Measurements from ENCODE around the gene F2RL3. TPM values are rescaled to one million over a fixed set of nuclear protein-coding genes. Genes with fewer than 3 reads are reported as not detected.

F2RL3 gene
- total and polyA plus RNA-seq, 2 of the 8 experiments (the other 6 are each of a cell fraction or from before 2014, with no cell fraction given), result not detected

DNA sequence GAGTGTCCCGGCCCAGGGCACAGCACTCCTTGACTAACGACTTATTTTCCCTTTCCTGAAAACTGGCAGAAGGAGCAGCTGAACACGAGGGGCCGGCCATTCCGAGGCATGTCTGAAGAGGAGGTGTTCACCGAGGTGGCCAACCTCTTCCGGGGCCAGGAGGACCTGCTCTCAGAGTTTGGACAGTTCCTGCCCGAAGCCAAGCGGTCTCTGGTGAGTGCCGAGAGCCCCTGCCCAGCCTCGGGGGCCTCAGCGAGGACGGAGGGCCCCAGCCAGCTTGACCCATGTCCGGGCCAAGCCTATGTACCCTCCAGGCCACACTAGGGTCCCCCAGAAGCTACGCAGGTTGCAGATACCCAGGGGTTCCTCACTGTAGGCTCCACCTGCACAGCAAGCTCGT lies 41.9 kb upstream of the F2RL3 start:
- H3K36me3 ChIP-seq (ENCODE audit: control insufficient read depth in 2 of 4, insufficient read depth in 4 of 4, low read length in 3 of 4), result peaks cover 28 to 83% (median 51%) of the 10 kb centered on the region in 4 experiments
- H3K79me1 ChIP-seq (ENCODE audit: low read depth, low read length), result peaks cover 3% of the 10 kb centered on the region; the same call in 1 of the 2 replicates
- DNase-seq (ENCODE audit: low read depth in 1 of 2, low spot score in 2 of 2), result no peak
- no peak overlapping the region for H2BK5ac ChIP-seq (ENCODE audit: low read depth, low read length)
- H3K4me1 ChIP-seq (replicated peaks in 1 of 4; ENCODE audit: control insufficient read depth in 3 of 4, insufficient read depth in 4 of 4, low read length in 3 of 4), result peaks cover 0 to 2% (median under 1%) of the 10 kb centered on the region in 4 experiments; a peak in 2 of 7 replicates
- ChIA-PET POLR2A (ENCODE audit: partially characterized antibody) (interaction anchor here (0.8 to 1.3 kb wide), 2 partner anchors 9 to 11 kb away, joined by 3 read pairs; no protein-coding TSS in a partner anchor), CTCF (ENCODE audit: partially characterized antibody) (no interaction called here)
- no peak overlapping the region for H2BK12ac ChIP-seq (ENCODE audit: low read depth, low read length)
- H3K56ac ChIP-seq (replicated peaks; ENCODE audit: insufficient read length, low read depth, low read length), result no peak overlapping the region
- H2AK5ac ChIP-seq (ENCODE audit: low read depth, low read length), result no peak overlapping the region
- peaks cover 4 to 14% of the 10 kb centered on the region in 2 experiments for H4K20me1 ChIP-seq (replicated peaks in 1 of 2; ENCODE audit: control insufficient read depth in 1 of 2, insufficient read depth in 2 of 2, low read length in 2 of 2)
- H3K79me2 ChIP-seq (ENCODE audit: control insufficient read depth in 1 of 2, insufficient read depth in 2 of 2, low read length in 2 of 2), result no peaks in the 10 kb centered on the region; a peak in 1 of 4 replicates
- H3K23ac ChIP-seq (ENCODE audit: insufficient read length), result no peak overlapping the region
- no peak overlapping the region for H2BK15ac ChIP-seq (ENCODE audit: low read length)
- no peak overlapping the region for H3K14ac ChIP-seq (ENCODE audit: insufficient read length)
- H4K5ac ChIP-seq (ENCODE audit: insufficient read length, low read depth, low read length), result no peak overlapping the region
- no peak for FAIRE-seq
- no peak overlapping the region for H2BK20ac ChIP-seq (ENCODE audit: low read length)
- H4K8ac ChIP-seq (ENCODE audit: extremely low read depth, insufficient read depth, low read length), result no peak overlapping the region; the same call in 1 of the 2 replicates
- H2BK120ac ChIP-seq (replicated peaks; ENCODE audit: low read depth, low read length), result no peak overlapping the region
- H3K23me2 ChIP-seq (ENCODE audit: low read depth, low read length), result no peaks in the 10 kb centered on the region
- no peak overlapping the region for H3K18ac ChIP-seq (ENCODE audit: extremely low read depth, low read length)
- H3K27me3 ChIP-seq (replicated peaks in 1 of 4; ENCODE audit: control insufficient read depth in 3 of 4, extremely low read depth in 1 of 4, insufficient read depth in 3 of 4, low read length in 3 of 4), result no peaks in the 10 kb centered on the region
- WGBS, 2 experiments (ENCODE audit: extremely low coverage in 1 of 2, insufficient coverage in 1 of 2, insufficient read length in 1 of 2, insufficient replicate concordance in 2 of 2, low coverage in 1 of 2, low lambda C conversion rate in 2 of 2, missing lambda C conversion rate in 1 of 2), result 93% methylated on average over 14 of the region's 16 CpGs; no CpG with 5 or more reads in 1 of the 2 experiments
- TF ChIP-seq CEBPB (IDR thresholded peaks at IDR 0.05; ENCODE audit: low read depth, low read length) (no peak), TAF7 (optimal IDR thresholded peaks at IDR 0.05; ENCODE audit: borderline replicate concordance, low read depth, low read length) (no peak), SIN3A (conservative IDR thresholded peaks at IDR 0.05 in 1 of 2, IDR thresholded peaks at IDR 0.05 in 1 of 2; ENCODE audit: low read depth in 1 of 2, low read length in 2 of 2) (no peak), JUN (IDR thresholded peaks at IDR 0.05; ENCODE audit: low read depth, low read length) (no peak), ASH2L (IDR thresholded peaks at IDR 0.05; ENCODE audit: low read length) (no peak), POU5F1 (IDR thresholded peaks at IDR 0.05; ENCODE audit: low read depth, low read length) (no peak), RNF2 (IDR thresholded peaks at IDR 0.05; ENCODE audit: borderline replicate concordance, low read depth, low read length, missing control alignments, poor library complexity, severe bottlenecking) (no peak), SUZ12 (IDR thresholded peaks at IDR 0.05; ENCODE audit: low read length) (no peak), SAP30 (IDR thresholded peaks at IDR 0.05; ENCODE audit: insufficient read depth, insufficient replicate concordance, low read length) (no peak), SIX5 (IDR thresholded peaks at IDR 0.05; ENCODE audit: low read depth, low read length) (no peak), EP300 (IDR thresholded peaks at IDR 0.05; ENCODE audit: borderline replicate concordance in 1 of 2, low read depth in 2 of 2, low read length in 2 of 2) (no peak)
- TF ChIP-seq, protein P1, sequence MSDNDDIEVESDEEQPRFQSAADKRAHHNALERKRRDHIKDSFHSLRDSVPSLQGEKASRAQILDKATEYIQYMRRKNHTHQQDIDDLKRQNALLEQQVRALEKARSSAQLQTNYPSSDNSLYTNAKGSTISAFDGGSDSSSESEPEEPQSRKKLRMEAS (IDR thresholded peaks at IDR 0.05), result no peak
- no peak overlapping the region for H3K4me2 ChIP-seq (ENCODE audit: insufficient read depth in 1 of 2, low read depth in 2 of 2, low read length in 2 of 2)
- no peak overlapping the region for H4K91ac ChIP-seq (replicated peaks; ENCODE audit: insufficient read length, low read length)
- H3K9me3 ChIP-seq (ENCODE audit: insufficient read depth in 2 of 2, low read depth in 1 of 2, low read length in 1 of 2), result no peaks in the 10 kb centered on the region
- H3K27ac ChIP-seq (ENCODE audit: low read depth, low read length), result no peak overlapping the region
- no peak overlapping the region for H3K4me3 ChIP-seq (ENCODE audit: extremely low read depth in 1 of 4, insufficient read depth in 2 of 4, low read depth in 3 of 4, low read length in 4 of 4)
- no peak overlapping the region for H2AFZ ChIP-seq (ENCODE audit: low read length)
- no peak overlapping the region for H3K9ac ChIP-seq (replicated peaks in 1 of 4; ENCODE audit: extremely low read depth in 1 of 4, low read depth in 3 of 4, low read length in 3 of 4)
- H3K4ac ChIP-seq (replicated peaks; ENCODE audit: insufficient read length, low read depth, low read length), result no peak overlapping the region

Measured in H1 (cell line).